B cell (primary cell): ENCODE results near the gene EPHA10.

Experiments
- EZH2 ChIP-seq: IDR thresholded peaks from 2 replicates; pipeline ENCODE4 v1.6.1; 2012; ENCODE audit warnings: borderline replicate concordance, low read depth, mild to moderate bottlenecking, moderate library complexity, low read length; ENCODE audit not compliant: insufficient read depth, poor library complexity, severe bottlenecking
- TF ChIP-seq, protein P1 (sequence below): fragments of 200-600 bp; IDR thresholded peaks from one replicate; pipeline ENCODE4 v1.8.0; 2022; ENCODE audit warnings: antibody characterized with exemption, mild to moderate bottlenecking

DNA sequence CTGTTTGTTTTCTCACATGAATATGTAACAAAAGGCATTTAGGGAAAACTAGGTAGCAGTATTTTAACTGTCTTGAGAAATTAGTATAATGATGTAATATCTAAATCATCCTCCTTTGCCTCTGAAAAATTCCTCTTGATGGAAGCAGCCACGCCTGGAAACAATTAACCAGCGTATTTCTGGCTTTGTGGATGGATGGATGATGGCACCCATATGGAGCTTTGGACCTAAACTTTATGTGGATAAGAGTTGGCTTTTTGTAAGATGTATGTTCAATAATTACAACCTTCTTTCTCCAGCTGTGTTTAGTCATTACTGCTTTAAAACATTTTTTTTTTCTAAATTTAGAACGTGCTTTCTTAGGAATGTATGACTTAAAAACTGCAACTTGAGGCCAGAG, 60.0 kb downstream of the EPHA10 start:
- TF ChIP-seq, protein P1, sequence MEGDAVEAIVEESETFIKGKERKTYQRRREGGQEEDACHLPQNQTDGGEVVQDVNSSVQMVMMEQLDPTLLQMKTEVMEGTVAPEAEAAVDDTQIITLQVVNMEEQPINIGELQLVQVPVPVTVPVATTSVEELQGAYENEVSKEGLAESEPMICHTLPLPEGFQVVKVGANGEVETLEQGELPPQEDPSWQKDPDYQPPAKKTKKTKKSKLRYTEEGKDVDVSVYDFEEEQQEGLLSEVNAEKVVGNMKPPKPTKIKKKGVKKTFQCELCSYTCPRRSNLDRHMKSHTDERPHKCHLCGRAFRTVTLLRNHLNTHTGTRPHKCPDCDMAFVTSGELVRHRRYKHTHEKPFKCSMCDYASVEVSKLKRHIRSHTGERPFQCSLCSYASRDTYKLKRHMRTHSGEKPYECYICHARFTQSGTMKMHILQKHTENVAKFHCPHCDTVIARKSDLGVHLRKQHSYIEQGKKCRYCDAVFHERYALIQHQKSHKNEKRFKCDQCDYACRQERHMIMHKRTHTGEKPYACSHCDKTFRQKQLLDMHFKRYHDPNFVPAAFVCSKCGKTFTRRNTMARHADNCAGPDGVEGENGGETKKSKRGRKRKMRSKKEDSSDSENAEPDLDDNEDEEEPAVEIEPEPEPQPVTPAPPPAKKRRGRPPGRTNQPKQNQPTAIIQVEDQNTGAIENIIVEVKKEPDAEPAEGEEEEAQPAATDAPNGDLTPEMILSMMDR: no peak
- no peak for TF ChIP-seq EZH2
